ENCODE measurements around the gene XPNPEP2.

The XPNPEP2 gene

DNA sequence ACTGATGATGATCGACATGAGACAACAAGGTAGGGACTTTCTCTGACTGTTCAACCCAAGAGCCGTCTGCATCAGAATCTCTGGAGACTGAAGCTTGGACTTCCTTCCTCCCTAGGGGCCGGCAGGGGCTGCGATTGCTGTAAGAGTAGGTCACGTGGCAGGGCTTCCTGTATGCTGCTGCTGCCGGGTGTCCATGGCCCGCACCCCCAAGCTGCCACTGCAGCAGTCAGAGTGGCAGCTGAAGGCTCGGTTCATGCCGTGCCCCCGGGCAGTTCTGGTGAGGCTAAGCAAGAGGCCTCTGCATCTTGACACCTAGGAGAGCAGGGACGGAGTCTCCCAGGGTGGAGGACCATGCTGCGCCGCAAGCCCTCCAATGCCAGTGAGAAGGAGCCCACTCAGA, 41.0 kb downstream of the XPNPEP2 start, which contains the start of gene SASH3:
TSS of gene SASH3 (plus strand) at position 203 of the 400 bp plus-strand sequence. CDS start at position 352, 149 bp downstream.
- no peak for DNase-seq (ENCODE audit: low read depth)

DNA sequence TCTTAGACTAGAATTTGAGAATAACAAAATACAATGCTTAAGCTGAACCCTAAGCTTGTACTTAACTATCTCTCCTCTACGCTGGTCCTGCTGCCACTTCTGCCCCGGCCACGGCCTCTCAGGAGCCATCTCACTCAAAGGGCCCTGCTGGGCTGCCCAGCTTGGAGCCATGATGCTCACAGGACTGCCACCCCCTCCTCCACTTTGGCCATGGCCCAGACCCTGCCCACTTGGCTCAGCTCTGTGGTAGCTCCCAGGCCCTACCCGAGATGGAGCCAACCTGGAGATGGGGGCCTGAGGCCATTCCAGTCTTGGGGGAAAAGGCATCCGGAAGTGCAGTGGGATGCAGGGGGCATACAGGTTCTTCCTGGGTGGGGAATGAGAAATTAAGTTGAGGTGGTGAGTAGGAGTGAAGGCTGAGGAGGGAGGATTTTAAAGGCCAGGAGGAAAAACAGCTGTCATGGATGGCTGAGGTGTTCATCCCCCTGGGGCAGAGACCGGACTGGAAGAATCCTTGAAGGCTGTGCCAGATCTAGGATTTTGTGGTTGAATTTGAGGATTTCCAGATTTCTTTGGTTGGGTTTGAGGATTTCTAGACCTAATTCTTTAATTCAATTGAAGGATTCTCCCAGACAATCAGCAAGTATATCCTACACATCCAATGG, 41.8 kb downstream of the XPNPEP2 start:
- no peak for DNase-seq (ENCODE audit: low read depth)

DNA sequence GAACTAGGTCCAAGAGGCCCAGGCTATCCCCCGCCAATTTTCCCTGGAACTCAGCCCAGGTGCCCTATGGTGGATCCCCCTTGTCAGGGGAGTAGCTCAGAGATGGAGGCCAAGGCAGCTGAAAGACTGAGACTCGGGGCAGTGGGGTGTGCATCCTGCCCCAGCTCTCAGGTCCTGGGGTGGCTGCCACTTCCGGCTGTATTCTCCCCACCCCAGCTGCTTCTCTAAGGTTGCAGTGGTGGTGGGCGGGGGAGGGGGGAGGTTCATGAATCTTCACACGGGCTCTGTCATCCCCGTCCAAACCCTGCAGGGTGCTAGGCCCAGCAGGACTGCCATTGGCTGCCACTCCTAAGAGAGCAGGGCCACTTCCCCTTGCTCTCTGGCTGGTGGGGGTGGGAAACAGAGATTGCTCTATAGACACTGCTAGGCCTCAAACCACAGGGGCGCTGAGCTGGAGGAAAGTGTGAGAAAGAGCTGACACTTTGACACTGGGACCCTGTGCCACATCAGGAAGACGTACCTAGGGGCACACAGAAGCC, 42.4 kb downstream of the XPNPEP2 start:
- DNase-seq (ENCODE audit: low read depth), result no peak

DNA sequence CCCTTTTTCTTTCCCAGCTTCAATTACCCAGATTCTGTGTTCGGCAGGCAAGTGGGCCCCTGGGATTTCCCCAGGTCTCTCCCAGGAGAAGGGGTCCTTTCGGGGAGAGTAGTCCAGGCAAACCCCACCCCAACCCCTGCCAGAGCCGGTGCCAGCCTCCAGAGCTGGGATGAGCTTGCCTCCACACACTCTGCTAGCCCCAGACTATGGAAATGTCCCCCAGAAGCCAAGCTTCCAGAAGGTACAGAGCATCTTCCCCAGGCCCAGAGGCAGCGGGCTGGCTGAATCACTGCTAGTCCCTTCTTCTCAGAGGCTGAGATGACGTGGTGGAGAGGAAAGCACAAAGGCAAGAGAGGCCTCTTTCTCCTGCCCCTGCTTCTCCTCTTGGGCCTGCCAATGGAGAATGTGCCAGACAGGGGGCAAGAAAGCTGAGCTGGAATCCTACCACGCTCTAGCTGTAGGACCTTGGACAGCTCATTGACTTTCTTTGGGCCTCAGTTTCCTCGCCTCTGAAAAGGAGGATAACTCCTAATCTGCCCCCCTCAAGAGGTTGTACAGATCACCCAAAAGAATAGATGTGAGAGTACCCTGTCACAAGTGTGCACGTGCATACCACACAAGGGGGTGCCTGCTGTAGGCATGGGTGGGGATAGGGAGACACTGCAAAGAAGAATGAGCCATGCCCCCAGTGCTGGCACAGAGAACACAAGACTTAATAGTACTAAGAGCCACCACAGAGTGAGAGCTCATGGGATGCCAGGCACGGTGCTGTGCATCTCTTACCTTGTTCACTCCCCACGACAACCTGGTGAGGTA, 43.1 kb downstream of the XPNPEP2 start:
- DNase-seq (ENCODE audit: low read depth), result no peak

DNA sequence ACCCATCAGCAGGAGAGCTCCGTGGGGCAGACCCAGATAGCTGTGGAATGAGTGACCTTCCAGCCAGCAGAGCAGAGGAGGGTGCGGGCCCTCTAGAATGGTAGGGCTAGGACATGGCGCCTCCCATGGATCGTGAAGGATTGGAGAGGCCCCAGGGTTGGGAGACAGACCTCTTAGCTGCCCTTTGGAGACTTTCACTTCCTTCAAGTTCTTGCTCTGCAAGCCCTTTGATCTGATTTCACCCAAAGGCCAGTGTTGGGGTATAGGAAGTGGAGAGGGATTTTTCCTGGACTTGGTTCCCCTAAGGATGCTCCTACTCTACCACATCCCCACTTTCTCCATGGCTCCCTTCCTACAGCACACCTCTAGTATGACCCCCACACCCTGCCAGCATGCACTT, 43.9 kb downstream of the XPNPEP2 start:
- DNase-seq (ENCODE audit: low read depth), result no peak

DNA sequence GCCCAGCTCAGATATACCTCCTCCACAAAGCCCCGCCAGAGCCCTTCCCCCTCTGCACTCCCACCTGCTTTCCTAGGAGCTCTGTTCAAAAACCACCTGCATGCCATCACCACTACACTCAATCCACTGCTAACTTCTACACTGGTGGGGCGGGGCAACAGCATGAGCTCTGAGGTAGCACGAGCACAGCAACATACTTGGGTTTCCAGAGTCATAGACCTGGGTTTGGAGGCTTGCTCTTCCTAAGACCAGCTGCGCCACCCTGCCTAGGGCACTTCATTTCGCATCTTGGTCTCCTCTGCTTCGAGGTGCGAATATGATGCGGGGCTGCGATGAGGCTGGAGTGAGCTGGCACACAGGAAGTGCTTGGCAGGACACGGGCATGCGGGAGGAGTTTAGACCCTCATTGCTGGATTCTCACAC, 44.5 kb downstream of the XPNPEP2 start:
- no peak for DNase-seq (ENCODE audit: low read depth)

DNA sequence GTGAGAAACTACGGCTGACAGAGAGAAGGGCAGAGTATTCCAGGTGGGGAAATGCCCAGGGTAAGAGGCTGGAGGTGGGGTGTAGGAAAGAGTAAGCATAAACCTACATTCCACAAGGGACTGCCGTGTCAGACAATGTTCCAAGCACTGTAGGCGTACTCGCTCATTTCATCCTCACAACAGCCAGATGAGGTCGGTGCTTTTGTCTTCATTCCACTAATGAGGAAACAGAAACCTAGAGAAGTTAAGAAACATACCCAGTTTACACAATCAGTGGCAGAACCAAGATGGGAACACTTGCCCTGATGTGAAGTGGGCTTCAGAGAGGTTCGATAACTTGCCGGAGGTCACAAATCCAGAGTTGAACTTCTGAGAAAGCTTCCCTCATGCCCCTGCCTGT, 45.6 kb downstream of the XPNPEP2 start:
- DNase-seq (ENCODE audit: low read depth), result no peak

DNA sequence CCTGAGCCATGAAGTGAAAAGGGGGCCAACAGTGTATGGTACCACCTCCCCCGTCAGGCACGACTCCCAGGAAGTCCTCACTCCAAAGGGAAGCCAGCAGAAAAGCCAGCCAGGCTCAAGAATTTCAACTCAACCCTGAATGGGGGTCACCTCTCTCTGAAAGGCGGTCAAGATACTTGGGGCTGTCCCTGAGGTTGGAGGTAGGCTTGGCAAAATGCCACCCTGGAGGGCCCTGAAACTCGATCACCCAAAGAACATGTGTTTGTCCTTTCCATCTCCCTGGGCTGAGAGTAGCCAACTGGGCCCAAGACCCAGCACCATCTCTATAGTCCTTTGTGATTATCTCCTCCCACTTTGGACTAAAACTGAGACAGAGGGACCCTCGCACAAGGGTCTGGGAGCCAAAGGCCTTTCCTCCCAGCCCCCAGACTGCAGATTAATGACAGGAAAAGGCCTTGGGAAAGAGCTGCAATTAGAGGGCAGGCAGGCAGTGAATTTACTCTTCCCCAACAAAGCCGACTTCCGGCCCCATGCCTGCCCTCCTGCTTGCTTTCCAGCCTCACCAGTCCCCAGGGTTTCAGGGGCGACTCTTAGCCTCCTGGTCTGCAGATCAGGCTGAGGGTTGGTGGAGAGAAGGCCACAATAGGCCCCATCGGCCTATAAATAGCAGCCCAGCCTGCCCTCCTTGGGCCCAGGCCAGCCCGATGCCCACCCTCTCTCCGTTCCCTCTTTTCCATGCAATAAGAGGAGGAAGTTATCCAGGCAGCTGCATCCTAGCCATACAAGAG, 46.6 kb downstream of the XPNPEP2 start:
- DNase-seq (ENCODE audit: low read depth), result no peak

DNA sequence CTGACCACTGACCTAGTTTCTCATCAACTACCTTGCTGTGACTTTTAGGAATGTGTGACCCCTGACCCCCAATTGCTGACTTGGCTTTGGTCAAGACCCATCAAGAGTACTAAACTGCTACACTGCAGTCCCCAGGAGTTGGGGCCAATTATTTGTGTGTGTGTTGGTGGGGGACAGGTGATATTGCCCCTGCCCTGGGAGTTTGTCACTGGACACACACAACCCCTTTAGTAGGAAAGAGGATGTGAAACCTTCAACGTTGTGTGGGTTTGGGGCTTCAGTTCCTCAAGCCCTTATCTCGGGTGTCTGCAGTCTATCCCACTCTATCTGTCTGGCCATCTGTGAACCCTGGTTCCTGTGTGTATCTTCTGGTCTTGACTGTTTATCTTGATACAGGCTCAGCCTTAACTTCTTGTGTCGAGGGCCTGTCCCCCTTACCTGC, 47.5 kb downstream of the XPNPEP2 start:
- DNase-seq (ENCODE audit: low read depth), result no peak

DNA sequence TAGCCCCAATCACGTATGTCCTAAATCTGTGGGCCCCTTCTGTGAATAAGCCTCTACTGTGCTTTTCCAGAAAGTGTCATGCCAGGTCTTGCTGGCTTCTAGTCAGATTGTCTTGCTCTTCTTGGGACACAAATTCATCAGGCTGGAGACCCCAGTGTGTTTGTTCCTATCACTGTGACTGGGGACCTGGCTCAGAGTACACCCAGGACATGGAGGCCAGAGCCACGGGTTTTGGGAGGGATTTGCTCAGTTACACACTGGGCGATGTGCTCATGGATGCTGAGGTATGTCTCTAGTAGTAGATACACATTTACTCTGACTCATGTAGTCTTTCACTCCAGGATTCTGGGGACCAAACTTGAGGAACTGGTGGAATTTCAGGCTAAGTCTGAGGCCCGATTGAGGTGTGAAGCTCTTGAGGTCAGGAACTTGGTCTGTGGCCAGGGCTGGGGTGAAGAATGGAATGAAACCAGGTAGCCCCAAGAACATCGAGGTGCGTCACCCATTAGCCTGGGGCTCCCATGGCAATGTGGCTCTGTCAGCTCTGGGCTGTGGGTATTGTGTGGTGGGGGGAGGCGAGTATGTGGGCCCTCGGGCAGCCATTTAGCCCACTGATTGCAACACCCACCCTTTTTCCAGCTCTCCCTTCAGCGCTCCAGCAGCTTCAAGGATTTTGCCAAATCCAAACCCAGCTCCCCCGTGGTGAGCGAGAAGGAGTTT, 48.7 kb downstream of the XPNPEP2 start:
- DNase-seq (ENCODE audit: low read depth), result no peak

DNA sequence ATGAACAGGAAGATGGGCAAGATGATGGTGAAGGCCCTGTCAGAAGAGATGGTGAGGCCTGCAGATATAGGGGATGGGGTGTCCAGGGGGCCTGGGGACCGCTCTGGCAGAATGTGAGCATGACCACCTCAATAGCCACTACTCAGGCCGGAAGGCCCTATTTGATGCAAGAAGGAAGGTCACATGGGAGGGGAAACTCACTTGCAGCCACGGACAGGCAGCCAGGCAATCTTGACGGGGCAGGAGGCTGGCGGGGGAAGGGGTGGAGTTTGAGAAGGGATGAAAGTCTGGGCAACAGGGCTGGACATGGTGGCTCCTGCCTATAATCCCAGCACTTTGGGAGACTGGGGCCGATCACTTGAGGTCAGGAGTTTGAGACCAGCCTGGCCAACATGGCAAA, 49.7 kb downstream of the XPNPEP2 start:
- DNase-seq (ENCODE audit: low read depth), result no peak

DNA sequence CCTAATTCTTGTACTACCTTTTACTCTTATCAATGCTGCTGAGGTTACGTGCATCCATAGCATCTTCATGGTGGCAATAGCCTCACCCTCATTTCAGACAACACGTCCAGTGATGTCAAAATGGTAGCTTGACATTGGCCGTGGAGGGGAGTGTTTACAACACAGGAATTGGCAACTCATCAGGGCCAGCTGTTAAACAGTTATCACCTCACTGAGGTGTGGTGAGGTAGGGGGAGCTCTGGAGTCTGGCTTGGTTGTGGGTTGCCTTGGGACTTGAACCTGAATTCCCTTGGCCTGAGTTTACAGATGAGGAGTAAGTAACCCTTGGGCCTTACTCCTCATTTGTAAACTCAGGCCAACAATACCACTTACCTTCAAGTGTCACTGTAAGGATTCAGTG, 51.4 kb downstream of the XPNPEP2 start:
- DNase-seq (ENCODE audit: low read depth), result no peak

DNA sequence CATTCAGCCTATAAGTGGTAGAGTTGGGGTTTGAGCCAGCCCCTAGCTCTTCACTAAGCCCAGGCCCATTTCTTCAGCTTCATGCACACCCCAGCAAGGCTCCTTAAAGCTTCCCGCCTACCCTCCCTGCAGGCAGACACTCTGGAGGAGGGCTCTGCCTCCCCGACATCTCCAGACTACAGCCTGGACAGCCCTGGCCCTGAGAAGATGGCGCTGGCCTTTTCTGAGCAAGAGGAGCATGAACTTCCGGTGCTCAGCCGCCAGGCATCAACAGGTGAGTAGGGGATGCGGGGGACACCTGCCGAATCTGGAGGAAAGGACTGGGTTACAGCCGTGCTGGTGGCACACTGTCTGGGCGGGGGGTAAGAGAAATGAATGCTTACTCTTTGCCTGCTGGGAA, 52.0 kb downstream of the XPNPEP2 start:
- no peak for DNase-seq (ENCODE audit: low read depth)

DNA sequence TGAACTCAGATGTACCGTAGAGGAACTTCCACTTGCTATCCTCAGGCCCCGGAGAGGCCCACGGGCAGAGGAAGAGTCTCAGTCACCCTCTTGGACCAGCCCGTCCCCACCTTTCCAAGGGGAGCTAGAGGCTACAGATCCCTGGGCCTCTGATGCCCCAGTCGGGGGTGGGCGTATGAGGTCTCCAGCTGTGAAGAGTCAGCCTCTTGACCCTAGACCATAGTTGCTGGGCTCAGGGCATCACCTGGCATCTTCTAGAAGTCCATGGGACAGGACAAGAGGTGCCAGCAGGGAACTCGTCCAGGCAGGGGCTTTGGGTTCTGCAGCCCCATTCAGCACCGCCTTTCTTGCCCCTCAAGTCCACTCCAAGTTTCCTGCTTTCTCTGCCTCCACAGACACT, 52.6 kb downstream of the XPNPEP2 start:
- DNase-seq (ENCODE audit: low read depth), result no peak

DNA sequence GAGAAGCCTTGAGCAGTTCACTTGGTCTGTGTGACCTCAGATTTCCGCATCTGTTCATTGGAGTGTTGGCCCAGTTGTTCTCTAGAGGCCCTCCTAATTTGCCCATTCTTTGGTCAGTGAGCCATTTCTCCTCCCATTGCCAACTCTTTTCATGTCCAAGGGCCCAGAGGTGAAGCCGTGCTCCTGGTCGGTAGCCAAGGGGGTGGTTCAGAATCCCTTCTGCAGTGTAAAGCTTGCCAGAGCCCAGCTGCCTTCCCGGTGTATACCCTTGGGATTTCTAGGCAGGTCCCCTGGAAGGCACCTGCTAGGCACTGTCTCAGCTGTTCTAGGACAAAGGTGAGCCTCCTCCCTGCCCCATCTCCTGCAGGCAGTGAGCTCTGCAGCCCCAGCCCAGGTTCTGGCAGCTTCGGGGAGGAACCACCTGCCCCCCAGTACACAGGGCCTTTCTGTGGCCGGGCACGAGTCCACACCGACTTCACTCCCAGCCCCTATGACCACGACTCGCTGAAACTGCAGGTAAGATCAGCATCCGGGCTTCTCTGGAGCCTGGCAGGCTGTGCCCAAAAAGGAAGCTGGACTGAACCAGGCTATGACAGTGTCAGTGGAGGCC, 53.3 kb downstream of the XPNPEP2 start:
- no peak for DNase-seq (ENCODE audit: low read depth)

DNA sequence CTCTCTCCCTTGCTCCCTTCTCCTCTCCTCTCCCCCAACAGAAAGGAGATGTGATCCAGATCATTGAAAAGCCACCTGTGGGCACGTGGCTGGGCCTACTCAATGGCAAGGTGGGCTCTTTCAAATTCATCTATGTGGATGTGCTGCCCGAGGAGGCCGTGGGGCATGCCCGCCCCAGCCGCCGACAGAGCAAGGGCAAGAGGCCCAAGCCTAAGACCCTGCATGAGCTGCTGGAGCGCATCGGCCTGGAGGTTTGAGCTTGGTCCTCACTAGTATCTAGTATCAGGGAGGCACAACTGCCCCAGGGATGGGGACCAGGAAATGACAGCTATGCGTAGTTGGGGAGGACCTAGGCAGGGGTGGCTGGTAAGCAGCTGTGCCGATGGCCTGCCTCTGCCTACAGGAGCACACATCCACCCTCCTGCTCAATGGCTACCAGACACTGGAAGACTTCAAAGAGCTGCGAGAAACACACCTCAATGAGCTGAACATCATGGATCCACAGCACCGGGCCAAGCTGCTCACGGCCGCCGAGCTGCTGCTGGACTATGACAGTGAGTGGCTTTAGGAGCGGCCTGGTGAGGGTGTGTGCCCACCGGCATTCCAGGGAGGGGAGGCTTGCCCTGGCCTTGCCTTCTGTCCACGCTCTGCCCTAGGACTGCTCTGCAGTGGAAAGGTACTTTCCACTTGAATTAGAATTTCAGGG, 54.0 kb downstream of the XPNPEP2 start:
- DNase-seq (ENCODE audit: low read depth), result no peak

DNA sequence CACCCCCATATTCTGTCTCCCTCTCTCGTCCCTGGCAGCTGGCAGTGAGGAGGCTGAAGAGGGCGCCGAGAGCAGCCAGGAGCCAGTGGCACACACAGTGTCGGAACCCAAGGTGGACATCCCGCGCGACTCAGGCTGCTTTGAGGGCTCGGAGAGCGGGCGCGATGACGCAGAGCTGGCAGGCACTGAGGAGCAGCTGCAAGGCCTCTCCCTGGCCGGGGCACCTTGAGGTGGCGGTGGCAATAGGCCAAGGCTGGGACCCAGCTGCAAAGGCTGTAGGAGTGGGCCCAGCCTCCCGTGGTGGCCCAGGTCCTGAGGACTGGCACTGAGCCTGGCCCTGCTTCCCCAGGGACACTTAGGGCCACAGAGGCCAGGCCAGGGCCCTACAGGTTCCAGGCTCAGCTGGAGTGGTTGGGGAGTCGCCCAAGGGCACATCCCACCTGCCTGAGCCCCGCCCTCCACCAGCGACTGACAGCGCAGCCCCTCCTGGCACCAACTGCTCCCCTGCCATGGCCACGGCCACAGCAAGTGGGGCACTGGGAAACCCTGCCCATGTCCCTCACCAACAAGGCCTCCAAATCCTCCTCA, 54.9 kb downstream of the XPNPEP2 start:
- no peak for DNase-seq (ENCODE audit: low read depth)

DNA sequence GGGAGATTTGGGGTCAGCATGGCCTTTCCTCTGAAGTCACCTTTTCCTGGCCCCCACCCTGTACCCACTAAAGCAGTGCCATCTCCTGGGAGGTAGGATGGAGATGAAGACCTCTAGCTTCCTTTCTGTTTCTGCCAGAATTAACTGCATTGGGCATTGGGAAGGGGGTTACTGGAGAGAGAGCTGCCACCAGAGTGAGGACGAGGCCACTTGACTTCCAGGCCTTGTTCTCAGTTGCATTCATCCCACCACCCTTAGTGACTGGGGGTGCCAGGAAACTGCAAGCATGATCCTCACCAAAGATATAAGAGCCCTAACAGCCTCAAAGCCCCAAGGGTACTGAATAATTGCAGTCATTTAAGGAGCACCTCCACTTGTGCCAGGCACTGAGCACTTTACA, 56.8 kb downstream of the XPNPEP2 start:
- DNase-seq (ENCODE audit: low read depth), result no peak

DNA sequence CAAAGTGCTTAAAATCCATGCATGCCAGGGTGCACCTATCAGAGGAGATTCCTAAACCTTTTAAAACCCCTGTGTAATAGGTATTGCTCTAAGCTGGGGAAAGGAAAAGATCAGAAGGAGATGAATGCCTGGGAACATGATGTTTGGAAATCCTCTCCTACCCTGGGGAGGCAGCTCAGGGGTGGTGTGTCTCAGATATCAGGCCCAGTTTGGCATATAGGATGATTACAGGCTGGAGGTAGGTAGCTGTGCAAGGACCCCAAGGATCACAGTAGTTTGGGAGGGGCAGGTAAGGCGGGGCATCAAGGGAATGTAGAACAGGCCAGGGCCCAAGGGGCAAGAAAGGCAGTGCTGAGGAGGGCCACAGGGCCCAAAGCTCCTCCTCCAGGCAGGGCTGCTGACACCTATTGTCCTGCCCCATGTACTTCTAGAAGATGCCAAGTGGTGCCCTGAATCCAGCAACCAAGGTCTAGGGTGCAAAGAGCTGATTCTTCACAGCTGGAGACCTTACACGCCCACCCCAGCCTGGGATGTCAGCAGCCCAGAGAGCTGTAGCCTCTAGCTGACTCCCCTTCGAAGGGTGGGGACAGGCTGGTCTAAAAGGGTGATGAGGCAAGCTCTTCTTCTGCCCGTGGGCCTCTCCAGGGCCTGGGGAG, 58.6 kb downstream of the XPNPEP2 start:
- DNase-seq (ENCODE audit: low read depth), result no peak

DNA sequence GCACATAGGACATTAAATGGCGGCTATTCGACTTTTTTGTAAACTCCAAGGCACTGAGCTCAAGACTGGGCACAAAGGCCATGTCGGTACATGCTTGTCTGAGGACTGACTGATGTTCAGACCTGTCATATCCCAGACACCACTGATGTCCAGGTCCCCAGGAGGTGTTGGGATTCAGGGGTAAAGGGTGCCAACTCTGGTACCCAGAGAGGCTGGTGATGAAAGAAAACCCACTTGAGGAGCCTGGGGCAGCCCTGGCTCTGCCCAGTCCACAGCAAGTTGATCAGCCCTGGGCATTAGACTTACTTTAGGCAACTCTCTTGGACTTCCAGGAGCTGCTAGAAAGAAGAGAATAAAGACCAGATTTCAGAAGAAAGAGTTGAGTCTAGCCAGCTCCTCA, 59.7 kb downstream of the XPNPEP2 start:
- DNase-seq (ENCODE audit: low read depth), result no peak

Measured in iris pigment epithelial cell (primary cell).